Putamen (tissue), 1 donor: ENCODE measurements around the gene FCRL5.

Experiments
- DNase-seq: peaks from one replicate; pipeline ENCODE4 v3.0.0-alpha.2; 2016; ENCODE audit warnings: low spot score

Gene FCRL5

GRCh38 chr1:157523774-157524493 lies 28.4 kb downstream of the FCRL5 start:
- DNase-seq: no peak

DNA sequence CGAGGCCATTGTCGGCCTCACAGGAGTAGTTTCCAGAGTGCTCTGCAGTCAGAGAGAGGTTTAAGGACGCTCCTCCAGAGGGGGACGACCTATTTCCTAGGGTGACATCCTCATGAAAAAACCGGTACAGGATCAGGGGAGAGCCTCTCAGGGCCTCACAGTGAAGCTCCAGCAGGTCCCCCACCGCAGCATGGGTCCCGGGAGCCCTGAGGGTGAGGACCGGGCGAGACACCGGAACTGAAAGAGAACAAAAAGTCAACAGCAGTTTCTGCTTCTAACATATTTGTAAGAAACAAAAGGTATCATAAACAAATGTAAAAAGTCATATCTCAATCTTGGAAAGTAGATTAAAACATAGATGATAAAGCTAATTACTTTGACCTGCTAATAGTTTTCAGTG lies 31.3 kb downstream of the FCRL5 start:
- no peak for DNase-seq

DNA sequence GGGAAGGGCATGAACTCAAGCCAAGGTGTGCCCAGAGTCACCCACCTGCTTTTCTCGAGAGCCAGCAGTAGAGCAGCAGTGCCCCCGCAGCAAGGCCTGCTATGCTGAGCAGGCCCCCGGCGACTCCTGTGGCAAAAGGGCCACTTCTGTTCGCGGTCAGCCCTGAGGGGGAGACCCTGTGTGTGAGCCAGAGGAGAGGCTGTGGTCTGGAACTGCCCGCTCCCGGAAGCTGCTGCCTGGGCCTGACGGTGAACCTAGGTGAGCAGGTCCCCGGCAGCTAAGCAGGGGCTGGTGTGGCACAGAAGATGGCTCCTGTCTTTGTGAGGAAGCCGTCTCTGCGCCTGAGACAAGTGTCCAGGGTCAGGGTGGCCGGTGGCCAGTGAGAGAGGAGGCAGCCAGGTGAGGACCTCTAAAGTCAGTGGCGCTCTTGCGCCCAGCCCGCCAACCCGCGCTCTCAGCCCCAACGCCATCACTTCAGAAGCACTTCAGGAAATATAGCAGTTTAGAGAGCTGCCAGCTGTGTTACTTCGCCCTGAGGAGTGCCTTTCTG lies 31.9 kb downstream of the FCRL5 start:
- DNase-seq: no peak

GRCh38 chr1:157519451-157519850 lies 32.9 kb downstream of the FCRL5 start:
- no peak for DNase-seq

- no peak for DNase-seq
These were observed 35.3 kb downstream of the FCRL5 start for GRCh38 chr1:157517016-157517415.

GRCh38 chr1:157515709-157516108 lies 36.6 kb downstream of the FCRL5 start:
- no peak for DNase-seq

DNA sequence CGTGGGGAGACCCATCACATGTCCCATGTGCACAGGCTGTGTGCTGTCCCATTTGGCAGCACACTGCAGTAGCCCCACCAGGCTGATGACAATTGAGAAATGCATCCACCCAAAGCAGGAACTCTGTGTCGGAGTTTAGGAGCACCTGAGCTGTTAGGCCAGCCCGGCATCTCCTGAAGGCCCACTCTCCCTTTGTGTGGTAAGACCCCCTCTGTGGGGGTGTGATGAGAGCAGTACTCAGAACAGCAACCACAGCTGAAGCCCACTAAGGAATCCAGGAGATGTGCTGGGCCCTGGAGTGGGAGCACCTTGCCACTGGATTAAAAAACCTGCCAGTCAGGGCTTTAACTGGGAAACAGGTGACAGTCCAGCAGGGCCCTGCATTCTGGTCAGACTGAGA lies 37.2 kb downstream of the FCRL5 start:
- no peak for DNase-seq

- DNase-seq: no peak
These were observed 40.0 kb downstream of the FCRL5 start for GRCh38 chr1:157512036-157512969.

GRCh38 chr1:157509546-157510232 lies 42.6 kb downstream of the FCRL5 start:
- no peak for DNase-seq

DNA sequence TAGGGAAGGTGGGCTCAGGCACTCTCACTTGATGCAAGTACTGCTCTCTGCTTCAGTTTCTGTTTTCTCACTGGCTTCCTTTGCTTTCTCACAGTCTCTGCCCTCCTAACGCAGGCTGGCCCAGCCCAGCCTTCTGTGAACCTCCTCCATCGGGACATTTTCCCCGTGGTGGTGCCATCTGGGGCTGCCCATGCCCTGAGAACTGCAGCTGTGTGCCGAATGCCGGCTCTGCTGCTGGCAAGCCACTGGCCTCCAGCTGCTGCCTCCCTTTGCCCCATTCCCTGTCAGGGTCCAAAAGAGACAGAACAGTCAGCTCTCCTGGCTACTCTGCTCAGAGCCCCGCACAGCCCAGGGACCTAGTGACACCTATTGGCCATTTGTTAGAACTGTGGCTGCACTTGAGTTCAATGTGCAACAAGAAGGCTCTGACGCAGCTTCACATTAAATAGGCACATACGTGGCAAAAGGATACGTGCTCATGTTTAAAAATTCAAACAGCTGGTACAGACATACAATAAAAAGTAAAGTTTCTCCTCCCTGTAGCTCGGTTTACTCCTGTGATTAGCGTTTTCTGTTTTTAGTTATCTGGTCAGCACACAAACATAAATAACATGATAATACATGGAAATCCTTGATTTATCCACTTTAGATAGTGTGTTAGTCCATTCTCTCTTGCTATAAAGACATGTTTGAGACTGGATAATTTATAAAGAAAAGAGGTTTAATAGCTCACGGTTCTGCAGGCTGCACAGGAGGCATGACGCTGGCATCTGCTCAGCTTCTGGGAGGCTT lies 46.6 kb downstream of the FCRL5 start:
- peak; percentile 19 for DNase-seq

- DNase-seq: no peak
These were observed 47.7 kb downstream of the FCRL5 start for GRCh38 chr1:157504646-157505045.

- DNase-seq: no peak
These were observed 52.8 kb downstream of the FCRL5 start for GRCh38 chr1:157499521-157499920.

DNA sequence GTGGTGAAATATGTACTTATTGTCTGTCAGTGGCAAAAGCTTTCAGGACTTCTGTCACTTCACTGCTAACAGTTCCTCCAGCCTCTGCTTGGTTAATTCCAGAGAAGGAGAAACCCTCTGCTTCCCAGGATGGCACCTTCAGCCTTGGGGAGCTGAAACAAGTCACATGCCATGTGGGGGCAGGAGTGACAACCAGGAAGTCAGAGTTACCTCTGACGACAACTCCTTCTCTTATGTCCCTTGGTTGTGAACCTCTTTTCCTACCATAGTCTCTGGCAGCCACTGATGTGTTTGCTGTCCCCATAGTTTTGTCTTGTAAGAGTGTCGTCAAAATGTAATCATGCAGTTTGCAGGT lies 53.6 kb downstream of the FCRL5 start:
- DNase-seq: no peak

DNA sequence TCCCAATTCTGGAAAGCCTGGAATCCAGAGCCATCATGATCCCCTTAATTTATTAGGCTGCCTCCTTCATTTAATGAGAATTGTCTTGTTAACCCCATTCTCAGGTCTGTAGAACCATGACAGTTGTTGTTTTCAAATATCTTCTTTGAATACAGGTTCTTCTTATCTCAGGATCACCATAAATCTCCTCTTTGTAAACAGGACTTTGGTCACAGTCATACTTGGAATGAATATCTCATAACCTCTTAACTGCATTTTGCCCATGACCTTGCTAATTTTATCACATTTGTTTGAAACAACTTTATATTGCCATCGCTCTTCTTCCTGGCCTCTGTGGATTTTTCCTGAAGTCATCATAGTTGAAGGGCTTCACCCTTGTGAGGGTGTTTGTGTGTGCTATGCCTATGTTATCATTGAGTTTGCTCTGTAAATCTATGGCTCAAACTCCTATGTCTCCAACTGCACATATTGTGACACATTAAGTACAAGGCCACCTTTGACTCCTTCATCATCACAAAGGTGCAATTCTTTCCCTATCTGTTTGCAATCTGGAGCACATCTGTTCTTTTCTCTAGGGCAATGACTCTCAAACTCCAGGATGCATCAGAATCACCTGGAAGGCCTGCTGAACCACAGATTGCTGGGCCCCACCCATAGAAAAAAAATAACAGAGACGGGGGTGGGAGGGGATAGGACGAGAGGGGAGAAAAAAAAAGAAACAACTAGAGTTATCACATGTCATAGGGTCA lies 54.2 kb downstream of the FCRL5 start:
- DNase-seq: no peak

DNA sequence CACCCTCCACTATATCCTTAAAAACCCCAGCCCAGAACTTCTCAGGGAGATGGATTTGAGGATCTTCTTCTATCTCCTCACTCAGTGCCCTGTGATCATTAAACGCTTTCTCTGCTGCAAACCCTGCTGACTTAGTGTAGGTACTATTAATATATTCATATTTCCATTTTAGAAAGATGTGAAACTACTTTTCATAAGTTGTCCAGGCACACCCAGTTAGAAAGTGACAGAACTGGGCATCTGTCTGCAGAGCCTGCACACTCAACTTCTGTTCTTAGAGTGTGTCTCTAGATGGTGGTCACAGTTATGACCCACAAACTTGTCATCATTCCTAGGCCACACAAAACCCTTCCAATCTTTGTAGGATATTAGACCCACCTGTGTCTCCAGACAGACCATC lies 55.0 kb downstream of the FCRL5 start:
- no peak for DNase-seq

DNA sequence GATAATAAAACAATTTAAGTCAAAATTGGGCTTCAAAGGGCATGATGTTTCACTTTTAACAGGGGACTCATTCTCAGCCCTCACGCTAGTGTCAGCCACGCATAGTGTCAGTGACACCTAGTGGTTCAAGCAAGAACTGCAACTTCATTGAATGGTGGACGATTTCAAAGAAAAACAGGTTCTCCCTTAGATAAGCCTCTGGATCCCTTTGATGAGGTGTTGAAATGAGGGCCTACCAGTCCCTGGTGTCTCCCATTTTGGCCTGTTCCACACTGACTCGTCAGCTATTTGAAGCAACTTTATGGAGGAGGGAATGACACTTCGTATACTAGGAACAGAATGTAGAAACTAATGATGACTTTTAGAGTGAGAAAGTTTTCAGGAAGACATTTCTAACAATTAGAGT lies 56.2 kb downstream of the FCRL5 start:
- peak; percentile 14 for DNase-seq

- no peak for DNase-seq
These were observed 57.0 kb downstream of the FCRL5 start for GRCh38 chr1:157495285-157495684.

DNA sequence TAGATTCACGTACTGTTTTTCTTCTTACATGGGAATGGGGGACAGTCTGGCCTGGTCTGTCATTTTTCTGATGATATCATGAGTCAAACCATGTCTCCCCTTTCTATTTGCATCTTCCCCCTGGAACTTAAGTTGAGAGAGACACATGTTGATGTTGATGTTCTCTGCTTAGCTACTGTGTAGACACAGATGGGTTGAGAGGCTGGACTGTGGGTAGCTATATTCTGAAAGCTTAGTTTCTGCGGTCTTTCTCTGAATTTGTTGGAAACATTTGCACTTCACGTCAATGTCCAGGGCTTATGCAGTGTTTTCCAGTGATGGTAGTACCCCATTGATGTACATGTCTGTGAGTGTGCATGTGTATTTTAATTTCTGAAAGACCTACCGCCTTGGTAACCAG lies 58.2 kb downstream of the FCRL5 start:
- no peak for DNase-seq

DNA sequence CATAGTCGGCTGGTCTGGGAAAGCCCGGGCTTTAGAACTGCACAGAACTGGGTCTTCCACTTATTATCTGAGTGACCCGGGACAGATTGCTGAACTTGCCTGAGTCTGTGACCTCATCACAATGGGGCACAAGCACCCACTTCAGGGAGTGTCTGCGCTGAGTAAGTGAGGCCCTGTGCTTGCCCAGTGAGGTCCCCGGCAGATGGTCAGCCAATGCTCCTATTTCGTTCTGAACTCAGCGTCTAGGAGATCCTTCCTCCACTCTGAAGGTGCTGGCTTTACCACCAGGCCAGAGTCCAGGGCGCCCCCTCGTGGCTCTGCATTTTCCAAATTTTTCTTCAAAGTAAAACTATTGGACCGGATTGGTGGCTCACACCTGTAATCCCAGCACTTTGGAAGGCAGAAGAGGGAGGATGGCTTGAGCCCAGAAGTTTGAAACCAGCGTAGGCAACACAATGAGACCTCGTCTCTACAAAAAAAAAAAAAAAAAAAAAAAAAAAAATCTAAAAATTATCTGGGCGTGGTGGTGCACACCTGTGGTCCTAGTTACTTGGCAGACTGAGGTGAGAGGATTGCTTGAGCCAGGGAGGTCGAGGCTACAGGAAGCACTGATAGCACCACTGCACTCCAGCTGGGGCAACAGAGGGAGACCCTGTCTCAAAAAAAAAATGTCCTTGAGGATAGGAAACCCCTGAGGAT lies 61.7 kb downstream of the FCRL5 start:
- DNase-seq: no peak

DNA sequence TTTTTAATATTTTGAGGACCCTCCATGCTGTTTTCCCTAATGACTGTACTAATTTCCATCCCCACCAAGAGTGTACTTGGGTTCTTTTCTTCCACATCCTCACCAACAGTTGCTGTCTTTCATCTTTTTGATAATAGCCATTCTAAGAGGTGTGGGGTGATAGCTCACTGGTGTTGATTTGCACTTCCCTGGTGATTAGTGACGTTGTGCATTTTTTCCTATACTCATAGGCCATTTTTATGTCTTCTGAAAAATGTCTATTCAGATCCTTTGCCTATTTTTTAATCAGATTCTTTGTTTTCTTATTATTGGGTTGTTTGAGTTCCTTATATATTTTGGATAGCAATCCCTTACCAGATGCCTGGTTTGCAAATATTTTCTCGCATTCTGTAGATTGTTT lies 64.2 kb downstream of the FCRL5 start:
- DNase-seq: no peak
